K562 (cell line): Measurements from ENCODE around the gene TXN2. TPM values are rescaled to one million over a fixed set of nuclear protein-coding genes. Genes with fewer than 3 reads are reported as not detected.

Experiments used
- ATAC-seq: fragments of 200-7000 bp; cut with Tn5 transposase; 3 replicates; pipeline ENCODE4 v1.9.1; 2020; ENCODE audit warnings: moderate library complexity
- BruUV-seq: library from RNA; stranded (reverse); fragments of 400-500 nt; replicated peaks from 2 replicates; lab custom pipeline; 2021; lab: Mats Ljungman, UMichigan
- CTCF ChIA-PET: fragments of 300-600 bp; formaldehyde crosslinking; extraction: SDS; loops from one replicate; lab custom pipeline; 2021; ENCODE audit warnings: low intra/inter-chr PET ratio; lab: Yijun Ruan, JAX
- POLR2A ChIA-PET: fragments of 300-600, 350-650 bp; sonication (Branson Sonifier 250); formaldehyde crosslinking; extraction: SDS; loops from one replicate; lab custom pipeline; 2021; ENCODE audit warnings: antibody characterized with exemption, inconsistent platforms; lab: Yijun Ruan, JAX
- DNase-seq, 4 experiments: peaks; one replicate each; pipeline versions ENCODE4 v3.0.0 to v3.0.0-alpha.2; 2011 to 2018; ENCODE audit warnings: low spot score in 3 of 4, mixed read lengths in 3 of 4; ENCODE audit errors: extremely low read depth in 1 of 4
- FAIRE-seq: peaks from 2 replicates; lab custom pipeline; 2011; peaks lifted over from hg19 to GRCh38; lab: Jason Lieb, UNC
- H2AFZ ChIP-seq: 2 replicates; pipeline ENCODE4 v1.6.0; 2011; ENCODE audit warnings: low read depth, low read length, control low read depth, inconsistent platforms
- H3K27ac ChIP-seq: fragments of 200-600 bp; 3 replicates; pipeline ENCODE4 v1.8.0; 2011; ENCODE audit warnings: low read depth, mild to moderate bottlenecking, control low read depth, inconsistent platforms, low read length, moderate library complexity, mixed read lengths; ENCODE audit errors: extremely low read depth
- H3K27me3 ChIP-seq, 2 experiments: fragments of 300-600 bp in 1 of 2; 2 replicates in 1 of 2; 3 replicates in 1 of 2; pipeline versions ENCODE4 v1.6.0 to v1.8.0; 2011; ENCODE audit warnings: inconsistent platforms in 2 of 2, low read length in 2 of 2, mild to moderate bottlenecking in 1 of 2, mixed read lengths in 1 of 2, moderate library complexity in 1 of 2; ENCODE audit not compliant: control insufficient read depth in 2 of 2, insufficient read depth in 2 of 2
- H3K36me3 ChIP-seq: fragments of 300-600 bp; 3 replicates; pipeline ENCODE4 v1.8.0; 2011; ENCODE audit warnings: mild to moderate bottlenecking, low read length, inconsistent platforms; ENCODE audit not compliant: control insufficient read depth, insufficient read depth
- H3K4me1 ChIP-seq, 2 experiments: fragments of 200-600 bp in 1 of 2; replicated peaks in 1 of 2; 2 replicates in 1 of 2; 3 replicates in 1 of 2; pipeline versions ENCODE4 v1.5.1 to v1.8.0; 2011; ENCODE audit warnings: inconsistent platforms in 2 of 2, low read length in 2 of 2, mild to moderate bottlenecking in 1 of 2, mixed read lengths in 1 of 2, moderate library complexity in 1 of 2; ENCODE audit not compliant: control insufficient read depth in 2 of 2, insufficient read depth in 2 of 2
- H3K4me2 ChIP-seq: 2 replicates; pipeline ENCODE4 v1.6.1; 2011; ENCODE audit warnings: low read length, control low read depth, inconsistent platforms, mixed read lengths; ENCODE audit not compliant: insufficient read depth
- H3K4me3 ChIP-seq: fragments of 200-600 bp; sonication (generic), shearing (Covaris generic); 2 replicates; pipeline ENCODE4 v1.5.1; 2016; ENCODE audit warnings: control low read depth, inconsistent platforms
- H3K79me2 ChIP-seq: fragments of 200-600 bp; 3 replicates; pipeline ENCODE4 v1.8.0; 2011; ENCODE audit warnings: low read length, inconsistent platforms; ENCODE audit not compliant: control insufficient read depth, insufficient read depth
- H3K9ac ChIP-seq, 2 experiments: 2 replicates each; pipeline versions ENCODE4 v1.6.0 to v1.6.1; 2011; ENCODE audit warnings: low read depth in 2 of 2, low read length in 2 of 2, control low read depth in 1 of 2, inconsistent platforms in 1 of 2, mild to moderate bottlenecking in 1 of 2, mixed read lengths in 1 of 2; ENCODE audit not compliant: insufficient read depth in 1 of 2
- H3K9me1 ChIP-seq: one replicate; pipeline ENCODE4 v1.6.0; 2011; ENCODE audit warnings: inconsistent platforms, mild to moderate bottlenecking, low read length, moderate library complexity; ENCODE audit not compliant: control insufficient read depth, insufficient read depth
- H3K9me3 ChIP-seq: replicated peaks from 2 replicates; pipeline ENCODE4 v1.5.1; 2011; ENCODE audit warnings: low read depth, low read length, inconsistent platforms; ENCODE audit not compliant: control insufficient read depth, insufficient read depth
- H4K20me1 ChIP-seq: replicated peaks from 2 replicates; pipeline ENCODE4 v1.6.1; 2011; ENCODE audit warnings: low read length, inconsistent platforms, mixed read lengths; ENCODE audit not compliant: control insufficient read depth, insufficient read depth
- FOXK1 ChIP-seq: sonication (generic); formaldehyde crosslinking; IDR thresholded peaks from 2 replicates; pipeline ENCODE4 v1.8.0; 2022; ENCODE audit warnings: missing genetic modification reagents, mild to moderate bottlenecking, borderline replicate concordance
- ZBTB33 ChIP-seq: sonication (generic); formaldehyde crosslinking; IDR thresholded peaks from 2 replicates; pipeline ENCODE4 v1.8.1; 2023; ENCODE audit warnings: mild to moderate bottlenecking, missing genetic modification reagents
- ZFX ChIP-seq: sonication (generic); formaldehyde crosslinking; IDR thresholded peaks from 2 replicates; pipeline ENCODE4 v1.8.0; 2022; ENCODE audit warnings: mild to moderate bottlenecking, missing genetic modification reagents, moderate library complexity
- WGBS: fragments of 100-300 bp; shearing (Covaris generic); methylation state at CpG from one replicate; pipeline ENCODE4 v1.1.6; 2016; ENCODE audit warnings: low coverage, mixed read lengths; ENCODE audit not compliant: insufficient coverage; ENCODE audit errors: missing lambda C conversion rate; 5-methylcytosine and 5-hydroxymethylcytosine counted together
- in situ Hi-C: fragments of 300-500 bp; cut with MboI; formaldehyde crosslinking; loops from 4 replicates; pipeline ENCODE4 v1.15.0; 2018; ENCODE audit warnings: inconsistent platforms, mixed read lengths
- intact Hi-C: fragments of 100-400 bp; cut with micrococcal nuclease; formaldehyde crosslinking; loops from 2 replicates; pipeline ENCODE4 v1.14.2; 2022
- polyA plus RNA-seq, 8 experiments: library from polyadenylated mRNA; depleted of rRNA in 4 of 8; stranded (reverse) in 5 of 8; unstranded in 3 of 8; fragments of >200 nt; fragmentation: Nextera tagmentation in 2 of 8; fragmentation: Illumina TruSeq in 1 of 8; extraction: Ambion mirVana in 2 of 8; extraction: Trizol in 1 of 8; gene quantifications; 2 replicates each; pipeline versions ENCODE4 v1.2.1 to v1.2.3, GENCODE V29; 2011 to 2014; ENCODE audit warnings: inconsistent platforms in 1 of 8, missing spikeins in 1 of 8
- total RNA-seq, 7 experiments: library from RNA; depleted of rRNA in 6 of 7; stranded (reverse); fragments of >200 nt in 6 of 7; fragmentation: Illumina TruSeq in 2 of 7; extraction: Trizol in 2 of 7; gene quantifications; 2 replicates each; pipeline versions ENCODE4 v1.2.1 to v1.2.3, GENCODE V29; 2011 to 2021; ENCODE audit warnings: low replicate concordance in 1 of 7
- TF ChIP-seq, protein P1 (sequence below): fragments of 250-450 bp; sonication (Bioruptor Pico); IDR thresholded peaks from 2 replicates; pipeline ENCODE4 v1.8.0; 2022; ENCODE audit warnings: moderate library complexity, mild to moderate bottlenecking, inconsistent platforms
- TF ChIP-seq, protein P2 (sequence below): fragments of 450-650 bp; IDR thresholded peaks from 2 replicates; pipeline ENCODE4 v1.6.1; 2016; ENCODE audit warnings: borderline replicate concordance
- TF ChIP-seq, protein P3 (sequence below), 2 experiments: IDR thresholded peaks; 2 replicates each; pipeline ENCODE4 v1.6.1; 2011; ENCODE audit warnings: borderline replicate concordance in 1 of 2, control low read depth in 1 of 2, low read depth in 1 of 2, low read length in 1 of 2, mild to moderate bottlenecking in 1 of 2, mixed read lengths in 1 of 2, moderate library complexity in 1 of 2; ENCODE audit not compliant: insufficient read depth in 1 of 2, insufficient read length in 1 of 2, poor library complexity in 1 of 2, severe bottlenecking in 1 of 2; ENCODE audit errors: extremely low read depth in 1 of 2

TXN2 gene
- total and polyA plus RNA-seq, 9 of the 15 experiments (the other 6 are each of a cell fraction or from before 2014, with no cell fraction given): 48.5 to 399 (median 118) TPM

DNA sequence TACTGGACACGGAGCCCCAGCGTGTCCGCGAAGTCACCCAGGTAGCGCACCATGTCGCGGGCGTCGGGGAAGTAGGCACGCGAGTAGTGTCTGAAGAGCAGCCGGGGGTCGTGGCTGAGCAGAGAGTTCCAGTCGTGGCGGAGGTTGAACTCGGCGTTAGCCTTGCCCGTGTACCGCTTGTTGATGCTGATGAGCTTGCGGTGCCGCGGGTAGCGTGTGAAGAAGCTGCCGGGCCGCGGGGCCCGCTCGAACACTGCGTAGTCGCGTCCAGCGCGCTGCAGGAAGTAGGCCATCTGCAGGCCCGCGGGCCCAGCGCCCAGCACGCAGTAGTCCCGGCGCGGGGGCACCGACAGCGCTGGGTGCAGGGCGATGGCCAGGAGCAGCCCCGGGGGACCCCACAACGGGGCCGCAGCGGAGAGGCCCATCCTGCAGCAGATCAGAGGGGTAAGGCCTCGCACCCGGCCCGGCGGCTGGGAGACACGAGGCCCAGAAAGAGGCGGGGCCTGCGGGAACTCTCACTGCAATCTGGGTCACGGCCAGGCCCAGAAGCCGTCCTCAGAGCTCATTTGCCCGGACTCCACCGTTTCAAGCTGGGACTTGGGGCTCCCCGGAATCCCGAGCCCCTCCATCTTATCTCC lies 24.7 kb upstream of the TXN2 start:
- Histone ChIP-seq H3K27ac (peak overlapping the region; percentile 66), H3K4me3 (peak overlapping the region; percentile 53), H3K36me3 (peaks cover 39% of the 10 kb centered on the region; the same call in 2 of the 3 replicates)
- FAIRE-seq (no peak), DNase-seq (peak in 3 of 4 experiments; percentile 24 to 51 (median 40)), ATAC-seq (0 out of 3 replicates have a peak, but pooled peaks have one; percentile 3)
- TF ChIP-seq ZBTB33 (CRISPR knock-in tag) (peak; percentile 97), FOXK1 (CRISPR knock-in tag) (no peak), ZFX (CRISPR knock-in tag) (peak; percentile 28)
- TF ChIP-seq, protein P1, sequence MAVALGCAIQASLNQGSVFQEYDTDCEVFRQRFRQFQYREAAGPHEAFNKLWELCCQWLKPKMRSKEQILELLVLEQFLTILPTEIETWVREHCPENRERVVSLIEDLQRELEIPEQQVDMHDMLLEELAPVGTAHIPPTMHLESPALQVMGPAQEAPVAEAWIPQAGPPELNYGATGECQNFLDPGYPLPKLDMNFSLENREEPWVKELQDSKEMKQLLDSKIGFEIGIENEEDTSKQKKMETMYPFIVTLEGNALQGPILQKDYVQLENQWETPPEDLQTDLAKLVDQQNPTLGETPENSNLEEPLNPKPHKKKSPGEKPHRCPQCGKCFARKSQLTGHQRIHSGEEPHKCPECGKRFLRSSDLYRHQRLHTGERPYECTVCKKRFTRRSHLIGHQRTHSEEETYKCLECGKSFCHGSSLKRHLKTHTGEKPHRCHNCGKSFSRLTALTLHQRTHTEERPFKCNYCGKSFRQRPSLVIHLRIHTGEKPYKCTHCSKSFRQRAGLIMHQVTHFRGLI (CRISPR knock-in tag): no peak
- TF ChIP-seq, protein P2, sequence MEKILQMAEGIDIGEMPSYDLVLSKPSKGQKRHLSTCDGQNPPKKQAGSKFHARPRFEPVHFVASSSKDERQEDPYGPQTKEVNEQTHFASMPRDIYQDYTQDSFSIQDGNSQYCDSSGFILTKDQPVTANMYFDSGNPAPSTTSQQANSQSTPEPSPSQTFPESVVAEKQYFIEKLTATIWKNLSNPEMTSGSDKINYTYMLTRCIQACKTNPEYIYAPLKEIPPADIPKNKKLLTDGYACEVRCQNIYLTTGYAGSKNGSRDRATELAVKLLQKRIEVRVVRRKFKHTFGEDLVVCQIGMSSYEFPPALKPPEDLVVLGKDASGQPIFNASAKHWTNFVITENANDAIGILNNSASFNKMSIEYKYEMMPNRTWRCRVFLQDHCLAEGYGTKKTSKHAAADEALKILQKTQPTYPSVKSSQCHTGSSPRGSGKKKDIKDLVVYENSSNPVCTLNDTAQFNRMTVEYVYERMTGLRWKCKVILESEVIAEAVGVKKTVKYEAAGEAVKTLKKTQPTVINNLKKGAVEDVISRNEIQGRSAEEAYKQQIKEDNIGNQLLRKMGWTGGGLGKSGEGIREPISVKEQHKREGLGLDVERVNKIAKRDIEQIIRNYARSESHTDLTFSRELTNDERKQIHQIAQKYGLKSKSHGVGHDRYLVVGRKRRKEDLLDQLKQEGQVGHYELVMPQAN: no peak
- TF ChIP-seq, protein P3, sequence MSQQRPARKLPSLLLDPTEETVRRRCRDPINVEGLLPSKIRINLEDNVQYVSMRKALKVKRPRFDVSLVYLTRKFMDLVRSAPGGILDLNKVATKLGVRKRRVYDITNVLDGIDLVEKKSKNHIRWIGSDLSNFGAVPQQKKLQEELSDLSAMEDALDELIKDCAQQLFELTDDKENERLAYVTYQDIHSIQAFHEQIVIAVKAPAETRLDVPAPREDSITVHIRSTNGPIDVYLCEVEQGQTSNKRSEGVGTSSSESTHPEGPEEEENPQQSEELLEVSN (IDR thresholded peaks at IDR 0.05; ENCODE audit: borderline replicate concordance in 1 of 2, extremely low read depth in 1 of 2, insufficient read depth in 1 of 2, insufficient read length in 1 of 2, low read depth in 1 of 2, low read length in 1 of 2, poor library complexity in 1 of 2, severe bottlenecking in 1 of 2): peak; percentile 46 to 86
- TF ChIP-seq, all 486 proteins: peak for 3
- in situ Hi-C loops: no loop called here
- H2AFZ ChIP-seq: peak overlapping the region; percentile 82
- no peaks in the 10 kb centered on the region for H4K20me1 ChIP-seq
- WGBS: 49% methylated on average over 9 of the region's 60 CpGs
- CTCF ChIA-PET: no interaction called here
- H3K9me3 ChIP-seq: no peaks in the 10 kb centered on the region
- H3K9ac ChIP-seq: peak overlapping the region; percentile 45 to 88
- peak overlapping the region; percentile 78 for H3K4me2 ChIP-seq
- peaks cover 17% of the 10 kb centered on the region for H3K79me2 ChIP-seq
- no peaks in the 10 kb centered on the region for H3K9me1 ChIP-seq
- peaks cover 19 to 31% of the 10 kb centered on the region in 2 experiments for H3K4me1 ChIP-seq
- BruUV-seq: no TSS peak
- POLR2A ChIA-PET: interaction anchor here (1.1 to 2.6 kb wide), 3 partner anchors 11 to 22 kb away, joined by 3 to 13 read pairs (median 4); no protein-coding TSS in a partner anchor
- H3K27me3 ChIP-seq: no peaks in the 10 kb centered on the region
- intact Hi-C loops: loop anchor here (2.0 kb wide), 1 partner anchor 25 kb away; the partner anchor contains the start of gene TXN2
